Esophagus (tissue), 2 donors: ENCODE results near the gene TEX52. TPM values are rescaled to one million over a fixed set of nuclear protein-coding genes. Genes with fewer than 3 reads are reported as not detected.

Experiments used
- H3K27ac ChIP-seq, 2 donors: one replicate each; pipeline ENCODE4 v1.5.1; 2013; ENCODE audit warnings: low read depth in 2 of 2, mild to moderate bottlenecking in 2 of 2, inconsistent platforms in 1 of 2, low read length in 1 of 2, moderate library complexity in 1 of 2
- H3K27me3 ChIP-seq, 2 donors: one replicate each; pipeline ENCODE4 v1.6.1; 2013; ENCODE audit warnings: low read length in 2 of 2, control low read depth in 1 of 2, mild to moderate bottlenecking in 1 of 2; ENCODE audit not compliant: insufficient read depth in 2 of 2, control insufficient read depth in 1 of 2
- H3K36me3 ChIP-seq, 2 donors: one replicate each; pipeline ENCODE4 v1.6.1; 2013; ENCODE audit warnings: low read length in 1 of 2; ENCODE audit not compliant: control insufficient read depth in 2 of 2, insufficient read depth in 2 of 2
- H3K4me1 ChIP-seq, 2 donors: one replicate each; pipeline ENCODE4 v1.6.1; 2013; ENCODE audit warnings: low read length in 1 of 2; ENCODE audit not compliant: control insufficient read depth in 2 of 2, insufficient read depth in 2 of 2
- H3K4me3 ChIP-seq, 2 donors: one replicate each; pipeline ENCODE4 v1.5.1; 2013; ENCODE audit warnings: low read length in 2 of 2, mild to moderate bottlenecking in 2 of 2, low read depth in 1 of 2, moderate library complexity in 1 of 2
- H3K9me3 ChIP-seq, 2 donors: one replicate each; pipeline ENCODE4 v1.6.1; 2013; ENCODE audit warnings: mild to moderate bottlenecking in 2 of 2, low read depth in 1 of 2, low read length in 1 of 2, moderate library complexity in 1 of 2; ENCODE audit not compliant: control insufficient read depth in 2 of 2, insufficient read depth in 1 of 2
- WGBS, 2 donors: extraction: QIAGEN DNeasy Blood & Tissue Kit; methylation state at CpG; one replicate each; pipeline ENCODE4 v1.1.7; 2013; 5-methylcytosine and 5-hydroxymethylcytosine counted together
- polyA plus RNA-seq, 2 donors: library from polyadenylated mRNA; stranded (reverse); fragments of 200-250 nt; gene quantifications; one replicate each; pipeline ENCODE4 v1.2.3, GENCODE V29; 2013
- donor health status: healthy with polysubstance abuse.
- donor health status: Bipolar disorder and iron deficiency.

The TEX52 gene
- polyA plus RNA-seq, 2 donors: not detected

GRCh38 chr12:2804393-2805142, 52.3 kb downstream of the TEX52 start:
- Histone ChIP-seq H3K9me3 (no peaks in the 10 kb centered on the region), H3K27ac (no peak overlapping the region), H3K4me3 (no peak overlapping the region), H3K27me3 (no peaks in the 10 kb centered on the region), H3K4me1 (peaks cover 0 to 11% of the 10 kb centered on the region in 2 donors), H3K36me3 (peaks cover 32% of the 10 kb centered on the region in 2 donors)
- WGBS, 2 donors: 62 to 64% methylated on average over 5 of the region's 5 CpGs

GRCh38 chr12:2803635-2804392, 53.0 kb downstream of the TEX52 start:
- H3K9me3 ChIP-seq: no peaks in the 10 kb centered on the region
- peaks cover 35 to 36% of the 10 kb centered on the region in 2 donors for H3K36me3 ChIP-seq
- H3K4me1 ChIP-seq: peaks cover 0 to 11% of the 10 kb centered on the region in 2 donors
- no peak overlapping the region for H3K4me3 ChIP-seq
- no peaks in the 10 kb centered on the region for H3K27me3 ChIP-seq
- 78 to 83% methylated on average over 7 of the region's 7 CpGs for WGBS, 2 donors
- no peak overlapping the region for H3K27ac ChIP-seq

GRCh38 chr12:2801044-2801783, 55.6 kb downstream of the TEX52 start:
- 49 to 54% methylated on average over 16 of the region's 16 CpGs for WGBS, 2 donors
- Histone ChIP-seq H3K4me3 (no peak overlapping the region), H3K27me3 (no peaks in the 10 kb centered on the region), H3K27ac (peak overlapping the region; percentile 58 to 66), H3K36me3 (peaks cover 39 to 50% of the 10 kb centered on the region in 2 donors), H3K9me3 (no peaks in the 10 kb centered on the region), H3K4me1 (peaks cover 0 to 24% of the 10 kb centered on the region in 2 donors)

- Histone ChIP-seq H3K9me3 (no peaks in the 10 kb centered on the region), H3K4me3 (no peak overlapping the region), H3K27me3 (no peaks in the 10 kb centered on the region), H3K4me1 (peaks cover 0 to 24% of the 10 kb centered on the region in 2 donors), H3K36me3 (peaks cover 35 to 50% of the 10 kb centered on the region in 2 donors), H3K27ac (peak overlapping the region; percentile 65 to 84)
- 49 to 66% methylated on average over 3 of the region's 3 CpGs for WGBS, 2 donors
Observed at GRCh38 chr12:2800046-2800570, 56.7 kb downstream of the TEX52 start.

Other genes with a start within 250 kb of the TEX52 start
- gene FKBP4, start 62.1 kb downstream of the TEX52 start, polyA plus RNA-seq: 10 to 100 TPM; 42.0 to 56.6 TPM
- 10 to 100 TPM; 19.9 to 31.2 TPM for gene ITFG2, start 44.4 kb downstream of the TEX52 start, polyA plus RNA-seq
- gene NRIP2, start 22.0 kb downstream of the TEX52 start, polyA plus RNA-seq: under 1 TPM; 0.47 to 0.67 TPM
- gene FOXM1, start 20.1 kb upstream of the TEX52 start, polyA plus RNA-seq: 10 to 100 TPM; 11.6 to 13.8 TPM
- 10 to 100 TPM; 20.3 to 29.9 TPM for gene RHNO1, start 20.2 kb upstream of the TEX52 start, polyA plus RNA-seq
- 10 to 100 TPM; 12.8 to 15.0 TPM for gene TULP3, start 33.9 kb upstream of the TEX52 start, polyA plus RNA-seq
- gene TEAD4, start 102.4 kb upstream of the TEX52 start, polyA plus RNA-seq: 1 to 10 TPM; 4.2 to 8.5 TPM
- gene TSPAN9, start 220.3 kb upstream of the TEX52 start, polyA plus RNA-seq: 1 to 10 TPM; 8.2 to 9.2 TPM